Activated B cell treated with CpG ODN at 0.5 μM for 24 hours (primary cell): ENCODE measurements around the gene P2RY8. TPM values are rescaled to one million over a fixed set of nuclear protein-coding genes. Genes with fewer than 3 reads are reported as not detected.

Source experiments
- ATAC-seq: fragments of 200-7000 bp; cut with Tn5 transposase; one replicate; pipeline ENCODE4 v1.10.0; 2021; ENCODE audit warnings: low read depth, mild to moderate bottlenecking, moderate library complexity
- CTCF ChIA-PET: fragments of 350-600 bp; sonication (Branson Sonifier 250); formaldehyde crosslinking; loops from one replicate; lab custom pipeline; 2021; ENCODE audit warnings: antibody characterized with exemption; lab: Charles Lee
- POLR2A ChIA-PET: fragments of 350-600 bp; sonication (Branson Sonifier 250); formaldehyde crosslinking; loops from one replicate; lab custom pipeline; 2021; ENCODE audit warnings: antibody characterized with exemption; lab: Charles Lee
- DNase-seq: peaks from one replicate; pipeline ENCODE4 v3.0.0; 2022
- H3K27ac Mint-ChIP-seq: one replicate; pipeline ENCODE4 v1.8.0; 2020; ENCODE audit warnings: mixed read lengths
- H3K27me3 Mint-ChIP-seq: one replicate; pipeline ENCODE4 v1.8.0; 2021; ENCODE audit warnings: mixed read lengths
- H3K36me3 Mint-ChIP-seq: one replicate; pipeline ENCODE4 v1.8.0; 2021; ENCODE audit warnings: low read depth, mixed read lengths
- H3K4me1 Mint-ChIP-seq: one replicate; pipeline ENCODE4 v1.8.0; 2021; ENCODE audit warnings: mixed read lengths
- H3K4me3 Mint-ChIP-seq: one replicate; pipeline ENCODE4 v1.8.0; 2020; ENCODE audit warnings: mild to moderate bottlenecking, mixed read lengths
- H3K9me3 Mint-ChIP-seq: one replicate; pipeline ENCODE4 v1.8.0; 2020; ENCODE audit warnings: mixed read lengths
- CTCF ChIP-seq: fragments of 200-600 bp; IDR thresholded peaks from one replicate; pipeline ENCODE4 v1.8.0; 2022; ENCODE audit warnings: antibody characterized with exemption, mild to moderate bottlenecking
- intact Hi-C: fragments of 100-400 bp; cut with micrococcal nuclease; formaldehyde crosslinking; loops from one replicate; pipeline ENCODE4 v1.15.1; 2024
- total RNA-seq: library from RNA; stranded (reverse); gene quantifications from 2 replicates; pipeline ENCODE4 v1.2.3, GENCODE V29; 2022

P2RY8 gene
- total RNA-seq, 1 donor from 2014 or later = 332 TPM

- ChIA-PET POLR2A (no interaction called here), CTCF (no interaction called here)
- Mint-ChIP-seq H3K36me3 (peaks cover 54% of the 10 kb centered on the region), H3K27ac (no peak overlapping the region), H3K9me3 (peaks cover 6% of the 10 kb centered on the region), H3K4me3 (no peak overlapping the region), H3K4me1 (no peaks in the 10 kb centered on the region), H3K27me3 (no peaks in the 10 kb centered on the region)
- no peak for TF ChIP-seq CTCF
- DNase-seq = no peak
- intact Hi-C loops = no loop called here
- ATAC-seq = no peak
Measured at GRCh38 chrX:1440506-1440905, 96.5 kb downstream of the P2RY8 start.

- DNase-seq (no peak), ATAC-seq (no peak)
- H3K36me3 Mint-ChIP-seq = peaks cover 64% of the 10 kb centered on the region
- ChIA-PET POLR2A (no interaction called here), CTCF (no interaction called here)
- H3K4me1 Mint-ChIP-seq = no peaks in the 10 kb centered on the region
- H3K27me3 Mint-ChIP-seq = no peaks in the 10 kb centered on the region
- no peaks in the 10 kb centered on the region for H3K9me3 Mint-ChIP-seq
- H3K4me3 Mint-ChIP-seq = no peak overlapping the region
- intact Hi-C loops = no loop called here
- H3K27ac Mint-ChIP-seq = no peak overlapping the region
- no peak for TF ChIP-seq CTCF
Measured at GRCh38 chrX:1435241-1435895, 101.6 kb downstream of the P2RY8 start.

GRCh38 chrX:1434871-1435240 lies 102.1 kb downstream of the P2RY8 start:
- Mint-ChIP-seq H3K36me3 (peaks cover 64% of the 10 kb centered on the region), H3K27me3 (no peaks in the 10 kb centered on the region), H3K9me3 (no peaks in the 10 kb centered on the region), H3K4me3 (no peak overlapping the region), H3K27ac (no peak overlapping the region), H3K4me1 (no peaks in the 10 kb centered on the region)
- CTCF ChIA-PET = no interaction called here
- ATAC-seq (no peak), DNase-seq (no peak)
- intact Hi-C loops = no loop called here
- no peak for TF ChIP-seq CTCF
- POLR2A ChIA-PET = no interaction called here

- TF ChIP-seq CTCF = no peak
- ATAC-seq (no peak), DNase-seq (no peak)
- Mint-ChIP-seq H3K36me3 (peaks cover 55% of the 10 kb centered on the region), H3K27ac (no peak overlapping the region), H3K4me3 (no peak overlapping the region), H3K27me3 (no peaks in the 10 kb centered on the region), H3K4me1 (no peaks in the 10 kb centered on the region), H3K9me3 (no peaks in the 10 kb centered on the region)
- intact Hi-C loops = no loop called here
- POLR2A ChIA-PET = no interaction called here
- CTCF ChIA-PET = no interaction called here
Measured at GRCh38 chrX:1433646-1434357, 103.2 kb downstream of the P2RY8 start.

GRCh38 chrX:1430451-1430850 lies 106.5 kb downstream of the P2RY8 start:
- POLR2A ChIA-PET = no interaction called here
- no peak overlapping the region for H3K27ac Mint-ChIP-seq
- no peaks in the 10 kb centered on the region for H3K9me3 Mint-ChIP-seq
- CTCF ChIA-PET = no interaction called here
- H3K27me3 Mint-ChIP-seq = no peaks in the 10 kb centered on the region
- intact Hi-C loops = no loop called here
- DNase-seq (no peak), ATAC-seq (no peak)
- H3K4me3 Mint-ChIP-seq = no peak overlapping the region
- H3K4me1 Mint-ChIP-seq = no peaks in the 10 kb centered on the region
- H3K36me3 Mint-ChIP-seq = peaks cover 43% of the 10 kb centered on the region
- TF ChIP-seq CTCF = no peak
